Large intestine (tissue), 3 donors: Measurements from ENCODE around the gene FRMD4A. TPM values are rescaled to one million over a fixed set of nuclear protein-coding genes. Genes with fewer than 3 reads are reported as not detected.
A peak's percentile ranks its signal among the peaks of the same experiment; 100 is the strongest.

Experiments used
- DNase-seq, 2 donors: peaks; one replicate each; pipeline versions ENCODE4 v3.0.0 to v3.0.0-alpha.2; 2013
- H3K27ac ChIP-seq: one replicate; pipeline ENCODE4 v1.5.1; 2013; ENCODE audit warnings: low read length
- H3K27me3 ChIP-seq: 2 replicates; pipeline ENCODE4 v1.6.1; 2013; ENCODE audit warnings: low read length; ENCODE audit not compliant: control insufficient read depth, insufficient read depth
- H3K36me3 ChIP-seq: 2 replicates; pipeline ENCODE4 v1.6.1; 2013; ENCODE audit warnings: low read length; ENCODE audit not compliant: control insufficient read depth, insufficient read depth
- H3K4me1 ChIP-seq: one replicate; pipeline ENCODE4 v1.6.1; 2013; ENCODE audit warnings: low read length; ENCODE audit not compliant: control insufficient read depth, insufficient read depth
- H3K4me3 ChIP-seq: one replicate; pipeline ENCODE4 v1.5.1; 2013; ENCODE audit warnings: low read length
- H3K9me3 ChIP-seq: one replicate; pipeline ENCODE4 v1.6.1; 2013; ENCODE audit warnings: mild to moderate bottlenecking, low read depth, low read length, moderate library complexity; ENCODE audit not compliant: control insufficient read depth
- WGBS: methylation state at CpG from one replicate; pipeline ENCODE4 v1.1.5; 2013; ENCODE audit warnings: low lambda C conversion rate; ENCODE audit not compliant: insufficient coverage; 5-methylcytosine and 5-hydroxymethylcytosine counted together
- polyA plus RNA-seq: library from polyadenylated mRNA; unstranded; fragments of 120-200 nt; gene quantifications from one replicate; pipeline ENCODE4 v1.2.1, GENCODE V29; 2013

Gene FRMD4A
- polyA plus RNA-seq, 1 donor: 19.8 TPM

DNA sequence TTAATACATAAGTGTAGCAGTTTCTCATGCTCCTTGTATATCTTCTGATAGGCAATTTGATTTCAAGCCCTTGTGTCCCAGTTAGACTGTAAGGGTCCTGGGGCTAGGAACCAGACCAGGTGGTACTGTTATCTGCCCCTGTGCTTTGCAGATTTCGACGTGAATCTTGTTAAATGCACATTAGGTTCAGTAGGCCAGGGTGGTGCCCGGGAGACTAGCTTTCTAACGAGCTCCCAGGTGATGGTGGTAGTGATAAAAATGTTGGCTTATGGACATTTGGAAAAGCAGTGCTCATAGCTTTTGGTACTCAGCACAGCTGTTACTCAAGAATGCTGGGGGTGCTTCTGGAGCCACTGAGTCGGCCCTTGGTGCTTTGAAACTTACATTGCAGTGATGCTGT is 679.8 kb downstream of the FRMD4A start:
- Histone ChIP-seq H3K36me3 (peaks cover 83% of the 10 kb centered on the region), H3K27ac (no peak overlapping the region), H3K9me3 (no peaks in the 10 kb centered on the region), H3K4me1 (no peaks in the 10 kb centered on the region), H3K27me3 (no peaks in the 10 kb centered on the region), H3K4me3 (no peak overlapping the region)
- no peak for DNase-seq
- WGBS: 80% methylated on average over 1 of the region's 5 CpGs

DNA sequence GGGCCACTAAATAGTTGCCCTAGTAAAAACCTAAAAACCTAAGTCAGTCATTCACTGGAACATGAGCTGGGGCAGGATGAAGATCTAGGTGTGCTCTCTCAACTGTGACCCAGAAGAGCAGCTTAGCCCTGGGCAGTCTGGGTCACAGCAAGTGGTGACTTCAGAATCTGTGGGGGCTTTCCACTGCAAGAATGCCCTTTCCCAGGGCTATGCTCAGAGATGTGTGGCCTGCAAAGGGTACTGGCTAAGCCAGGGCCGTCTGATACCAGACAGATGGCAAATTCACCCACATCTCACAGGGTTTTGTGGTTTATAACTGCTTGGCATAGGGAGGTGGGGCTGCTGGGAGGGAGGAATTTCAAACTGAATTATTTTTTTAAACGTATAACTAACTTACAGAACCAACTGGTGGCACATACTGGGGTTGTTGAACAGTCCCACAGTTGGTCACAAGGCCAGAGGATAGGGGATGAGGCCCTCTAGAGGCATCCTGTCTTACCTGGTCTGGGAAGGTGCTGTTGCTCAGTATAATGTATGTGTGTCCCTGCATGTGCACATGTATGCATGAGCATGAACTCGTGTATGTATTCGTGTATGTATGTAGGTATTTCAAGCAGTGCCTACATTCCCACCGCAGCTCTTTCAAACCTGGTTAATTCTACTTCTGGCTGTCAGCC is 680.7 kb downstream of the FRMD4A start:
- Histone ChIP-seq H3K27me3 (no peaks in the 10 kb centered on the region), H3K36me3 (peaks cover 86% of the 10 kb centered on the region), H3K27ac (no peak overlapping the region), H3K4me1 (no peaks in the 10 kb centered on the region), H3K9me3 (no peaks in the 10 kb centered on the region), H3K4me3 (no peak overlapping the region)
- WGBS: no CpG with 5 or more reads among the region's 5 CpGs
- no peak for DNase-seq

DNA sequence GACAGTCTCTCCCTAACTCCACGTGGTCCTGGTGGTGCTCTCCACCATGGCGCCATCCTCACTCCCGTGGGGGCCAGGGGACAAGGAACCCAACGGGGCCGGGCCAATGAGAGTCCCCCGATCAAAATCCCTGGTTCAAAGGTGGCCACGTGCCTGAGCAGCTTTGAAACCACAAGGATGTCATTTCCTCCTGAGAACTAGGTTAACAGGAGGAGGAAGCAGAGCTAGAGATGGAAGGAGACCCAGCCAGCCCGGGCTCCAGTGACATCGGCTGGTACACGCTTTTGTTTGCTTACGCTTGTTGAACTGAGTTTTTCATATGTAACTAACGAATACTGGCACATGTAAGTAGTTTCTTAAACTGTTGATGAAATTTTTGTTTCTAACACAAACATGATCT is 682.3 kb downstream of the FRMD4A start:
- Histone ChIP-seq H3K27ac (no peak overlapping the region), H3K9me3 (no peaks in the 10 kb centered on the region), H3K27me3 (no peaks in the 10 kb centered on the region), H3K36me3 (peaks cover 76% of the 10 kb centered on the region), H3K4me1 (no peaks in the 10 kb centered on the region), H3K4me3 (no peak overlapping the region)
- whole genome bisulfite sequencing: 80% methylated on average over 1 of the region's 12 CpGs
- no peak for DNase-seq

DNA sequence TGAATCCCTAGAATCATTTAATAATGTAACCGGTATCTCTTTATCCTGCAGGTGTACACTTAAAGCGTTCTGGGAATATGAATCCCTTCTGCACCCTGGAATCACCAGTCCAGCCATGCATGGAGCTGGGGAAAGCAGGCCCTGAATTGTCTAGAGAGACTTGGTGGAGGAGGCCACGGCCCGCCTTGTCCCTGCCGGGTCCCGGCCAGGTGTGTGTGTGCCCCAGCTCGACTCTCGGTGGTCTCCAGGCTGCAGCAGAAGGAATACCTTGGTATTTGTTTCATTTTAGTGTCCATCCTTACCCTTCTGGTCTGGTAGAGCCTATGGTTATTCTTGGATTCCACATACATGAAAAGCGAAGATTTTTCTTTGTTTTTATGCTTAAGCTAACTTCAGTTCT is 685.9 kb downstream of the FRMD4A start:
- H3K27me3 ChIP-seq: no peaks in the 10 kb centered on the region
- DNase-seq: no peak
- no peak overlapping the region for H3K27ac ChIP-seq
- H3K4me3 ChIP-seq: no peak overlapping the region
- no peaks in the 10 kb centered on the region for H3K9me3 ChIP-seq
- WGBS: no CpG with 5 or more reads among the region's 9 CpGs
- no peaks in the 10 kb centered on the region for H3K4me1 ChIP-seq
- peaks cover 71% of the 10 kb centered on the region for H3K36me3 ChIP-seq

DNA sequence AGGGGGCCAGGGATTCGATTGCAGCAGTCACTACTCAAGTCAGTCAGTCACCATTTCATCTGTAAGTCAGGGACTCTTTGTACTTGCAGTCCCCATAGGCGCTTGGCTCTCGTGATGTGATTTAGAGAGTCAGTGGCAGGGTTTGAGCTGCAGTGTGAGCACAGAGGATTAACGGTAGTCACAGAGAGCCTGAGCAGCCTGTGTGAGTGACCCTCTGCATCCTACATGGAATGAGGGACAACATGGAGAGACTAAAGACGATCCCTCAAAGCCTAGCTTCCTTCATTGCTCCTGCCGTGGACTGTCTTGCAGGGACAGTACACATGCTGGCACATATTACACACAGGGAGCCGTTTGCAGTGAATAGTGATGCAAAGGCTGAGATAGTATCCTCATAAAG is 687.7 kb downstream of the FRMD4A start:
- H3K27me3 ChIP-seq: no peaks in the 10 kb centered on the region
- H3K9me3 ChIP-seq: no peaks in the 10 kb centered on the region
- no CpG with 5 or more reads among the region's 7 CpGs for WGBS
- no peak for DNase-seq
- H3K4me1 ChIP-seq: no peaks in the 10 kb centered on the region
- H3K27ac ChIP-seq: no peak overlapping the region
- peaks cover 67% of the 10 kb centered on the region for H3K36me3 ChIP-seq
- H3K4me3 ChIP-seq: no peak overlapping the region

DNA sequence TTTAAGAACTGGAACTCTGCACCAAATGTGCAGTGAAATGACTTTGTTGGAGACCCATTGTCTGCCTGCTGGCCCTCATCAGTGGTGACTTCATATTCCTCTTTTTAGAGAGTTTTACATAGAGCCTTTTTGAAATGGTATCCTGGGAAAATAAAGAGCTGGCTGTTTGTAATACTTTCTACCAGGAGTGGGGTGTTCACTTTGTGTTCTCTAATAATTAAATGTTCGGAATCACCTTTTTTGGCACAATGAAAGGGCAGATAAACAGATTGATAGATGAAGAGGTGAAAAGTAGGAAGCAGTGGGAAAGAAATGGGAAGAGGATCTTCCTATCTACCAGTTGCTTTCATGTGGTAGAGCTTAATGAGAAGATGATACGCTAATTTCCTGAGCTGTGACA is 688.4 kb downstream of the FRMD4A start:
- DNase-seq: no peak
- Histone ChIP-seq H3K4me3 (no peak overlapping the region), H3K36me3 (peaks cover 63% of the 10 kb centered on the region), H3K9me3 (no peaks in the 10 kb centered on the region), H3K27me3 (no peaks in the 10 kb centered on the region), H3K4me1 (no peaks in the 10 kb centered on the region), H3K27ac (no peak overlapping the region)
- 67% methylated on average over 1 of the region's 2 CpGs for WGBS

DNA sequence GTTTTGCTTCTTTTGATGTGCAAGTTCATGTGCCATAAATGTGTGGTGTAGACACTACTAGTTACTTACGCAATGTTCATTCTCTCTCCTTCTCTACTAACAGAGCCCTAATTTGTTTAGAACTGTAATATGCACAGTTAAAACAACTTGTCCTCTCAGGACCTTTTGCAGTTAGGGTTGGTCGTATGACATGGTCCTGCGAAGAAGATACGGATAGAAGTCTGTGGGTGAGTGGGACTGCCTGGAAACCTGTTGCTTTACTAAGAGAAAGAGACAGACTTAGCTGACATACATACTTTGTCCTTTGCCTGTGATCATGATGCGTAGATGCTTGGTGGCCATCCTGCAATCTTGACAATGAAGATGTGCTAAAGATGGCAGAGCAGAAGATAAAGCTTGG is 692.8 kb downstream of the FRMD4A start:
- Histone ChIP-seq H3K27ac (no peak overlapping the region), H3K36me3 (peaks cover 31% of the 10 kb centered on the region), H3K4me1 (peaks cover 3% of the 10 kb centered on the region), H3K27me3 (no peaks in the 10 kb centered on the region), H3K4me3 (no peak overlapping the region), H3K9me3 (no peaks in the 10 kb centered on the region)
- no peak for DNase-seq
- 86% methylated on average over 1 of the region's 5 CpGs for WGBS

DNA sequence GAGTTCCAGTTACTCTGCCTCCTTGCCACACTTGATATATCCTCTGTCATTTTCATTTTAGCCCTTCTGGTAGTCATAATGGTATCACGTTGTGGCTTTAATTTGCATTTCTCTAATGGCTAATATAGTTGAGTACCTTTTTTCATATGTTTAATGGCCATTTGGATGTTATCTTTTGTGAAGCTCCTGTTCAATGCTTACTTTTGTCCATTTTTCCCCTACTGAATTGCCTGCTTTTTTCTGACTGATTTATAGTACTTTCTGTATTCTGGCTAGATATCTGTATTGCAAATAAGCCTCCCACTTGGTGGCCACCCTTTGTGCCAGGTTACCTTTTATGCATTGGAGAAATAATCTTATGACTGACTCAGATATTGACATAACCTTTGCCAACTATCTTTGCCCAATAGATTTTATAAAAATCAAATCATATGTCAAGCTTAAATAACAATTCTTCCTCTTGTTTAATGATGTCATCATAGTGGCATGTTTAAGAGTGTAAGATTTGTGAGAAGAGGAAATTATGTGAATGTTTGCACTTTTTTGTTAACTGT is 693.3 kb downstream of the FRMD4A start:
- DNase-seq: no peak
- no peak overlapping the region for H3K4me3 ChIP-seq
- H3K27ac ChIP-seq: no peak overlapping the region
- H3K9me3 ChIP-seq: no peaks in the 10 kb centered on the region
- peaks cover 28% of the 10 kb centered on the region for H3K36me3 ChIP-seq
- no peaks in the 10 kb centered on the region for H3K27me3 ChIP-seq
- 88% methylated on average over 1 of the region's 1 CpG for WGBS
- H3K4me1 ChIP-seq: peaks cover 3% of the 10 kb centered on the region

DNA sequence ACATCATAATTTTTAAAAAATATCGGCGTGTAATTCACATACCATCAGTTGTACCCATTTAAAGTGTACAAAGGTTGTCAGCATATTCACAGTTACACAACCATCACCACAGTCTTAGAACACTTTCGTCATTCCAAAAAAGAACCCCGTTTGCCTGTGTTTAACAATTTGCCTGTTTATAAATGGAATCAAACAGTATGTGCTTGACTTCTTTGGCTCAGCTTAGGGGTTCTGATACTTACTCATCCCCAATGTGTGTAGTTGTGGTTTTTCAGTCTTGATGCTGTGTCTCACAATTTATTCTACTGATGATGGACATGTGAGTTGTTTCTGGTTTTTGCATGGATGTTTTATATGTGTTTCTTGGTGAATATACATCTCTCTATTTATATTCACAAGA is 693.9 kb downstream of the FRMD4A start:
- no peak overlapping the region for H3K4me3 ChIP-seq
- no peak overlapping the region for H3K27ac ChIP-seq
- no peak for DNase-seq
- no peaks in the 10 kb centered on the region for H3K27me3 ChIP-seq
- no peaks in the 10 kb centered on the region for H3K9me3 ChIP-seq
- no CpG with 5 or more reads among the region's 4 CpGs for WGBS
- H3K4me1 ChIP-seq: peaks cover 3% of the 10 kb centered on the region
- H3K36me3 ChIP-seq: peaks cover 23% of the 10 kb centered on the region

DNA sequence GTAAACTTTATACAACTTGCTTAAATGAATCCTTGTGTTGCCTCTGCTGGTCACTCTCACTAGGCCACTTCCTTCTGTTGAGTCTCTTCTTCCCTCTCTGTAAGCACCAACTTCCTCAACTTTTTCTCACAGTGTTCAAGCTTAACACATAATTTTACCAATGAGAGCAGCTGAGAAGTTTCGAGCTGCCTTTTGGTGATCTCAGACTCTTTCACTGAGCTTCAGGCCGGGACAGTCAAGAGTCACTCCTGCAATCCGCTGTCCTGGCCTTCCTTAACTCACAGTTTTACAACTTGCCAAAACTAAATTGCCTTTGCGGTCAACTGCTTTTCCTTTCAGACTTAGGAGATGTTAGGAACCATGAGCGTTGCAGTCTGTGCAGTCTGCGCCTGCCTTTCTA is 696.5 kb downstream of the FRMD4A start:
- Histone ChIP-seq H3K27me3 (no peaks in the 10 kb centered on the region), H3K36me3 (peaks cover 17% of the 10 kb centered on the region), H3K9me3 (no peaks in the 10 kb centered on the region), H3K27ac (peak overlapping the region; percentile 54), H3K4me1 (peaks cover 3% of the 10 kb centered on the region), H3K4me3 (no peak overlapping the region)
- no CpG with 5 or more reads among the region's 6 CpGs for WGBS
- peak in 1 of 2 donors; percentile 36 for DNase-seq

DNA sequence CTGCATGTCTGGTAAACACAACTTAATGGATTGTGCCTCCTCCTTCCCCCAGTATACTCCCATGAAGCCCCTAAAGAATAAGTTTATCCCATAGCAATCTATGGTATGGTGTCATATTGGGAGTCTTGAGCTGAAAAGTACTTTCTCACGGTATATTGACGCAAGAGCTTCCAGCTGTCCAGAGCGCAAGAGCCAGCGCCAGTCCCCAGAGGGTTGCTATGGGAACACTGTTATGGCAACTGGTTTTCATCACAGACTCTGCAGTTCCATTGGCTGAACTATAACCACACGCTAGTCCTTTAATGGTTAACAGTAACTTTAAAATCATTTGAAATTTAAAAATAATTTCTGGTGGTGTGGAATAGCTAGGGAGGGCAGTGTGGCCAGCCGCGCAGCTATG is 697.0 kb downstream of the FRMD4A start:
- Histone ChIP-seq H3K4me3 (no peak overlapping the region), H3K36me3 (peaks cover 14% of the 10 kb centered on the region), H3K4me1 (peaks cover 3% of the 10 kb centered on the region), H3K27ac (peak overlapping the region; percentile 54), H3K9me3 (no peaks in the 10 kb centered on the region), H3K27me3 (no peaks in the 10 kb centered on the region)
- 83% methylated on average over 2 of the region's 7 CpGs for WGBS
- DNase-seq: peak; percentile 66 to 73
